Measurements from ENCODE around the gene COMMD6.

COMMD6 gene

GRCh38 chr13:75521956-75522355, 15.7 kb downstream of the COMMD6 start:
- DNase-seq = no peak

- DNase-seq = no peak
These were observed 19.1 kb downstream of the COMMD6 start for GRCh38 chr13:75518439-75519088.

GRCh38 chr13:75514080-75514995, 23.3 kb downstream of the COMMD6 start:
- no peak for DNase-seq

- DNase-seq = no peak
These were observed 24.4 kb downstream of the COMMD6 start for GRCh38 chr13:75513271-75513670.

GRCh38 chr13:75512253-75512652, 25.4 kb downstream of the COMMD6 start:
- DNase-seq = no peak

GRCh38 chr13:75511051-75511625, 26.5 kb downstream of the COMMD6 start:
- DNase-seq = no peak

- DNase-seq = no peak
These were observed 29.6 kb downstream of the COMMD6 start for GRCh38 chr13:75508002-75508548.

- no peak for DNase-seq
These were observed 30.3 kb downstream of the COMMD6 start for GRCh38 chr13:75507027-75508001.

GRCh38 chr13:75506018-75506417, 31.6 kb downstream of the COMMD6 start:
- no peak for DNase-seq

GRCh38 chr13:75505327-75505726, 32.3 kb downstream of the COMMD6 start:
- DNase-seq = no peak

- DNase-seq = no peak
These were observed 41.7 kb downstream of the COMMD6 start for GRCh38 chr13:75495938-75496337.

GRCh38 chr13:75494491-75494890, 43.1 kb downstream of the COMMD6 start:
- DNase-seq = no peak

- no peak for DNase-seq
These were observed 44.5 kb downstream of the COMMD6 start for GRCh38 chr13:75493156-75493555.

GRCh38 chr13:75492389-75492788, 45.3 kb downstream of the COMMD6 start:
- DNase-seq = no peak

- DNase-seq = no peak
These were observed 46.3 kb downstream of the COMMD6 start for GRCh38 chr13:75491376-75491775.

- DNase-seq = no peak
These were observed 48.0 kb downstream of the COMMD6 start for GRCh38 chr13:75489502-75490263.

- no peak for DNase-seq
These were observed 51.2 kb downstream of the COMMD6 start for GRCh38 chr13:75486146-75487062.

- DNase-seq = no peak
These were observed 52.2 kb downstream of the COMMD6 start for GRCh38 chr13:75485286-75486062.

GRCh38 chr13:75482820-75483079, 54.9 kb downstream of the COMMD6 start:
- no peak for DNase-seq
